RWPE2 (cell line): ENCODE results near the gene HNRNPD.

ENCODE experiments used
- ATAC-seq: fragments of 200-7000 bp; cut with Tn5 transposase; 3 replicates; pipeline ENCODE4 v1.9.1; 2021; ENCODE audit warnings: low read depth
- DNase-seq: peaks from one replicate; pipeline ENCODE4 v3.0.0-alpha.2; 2020; ENCODE audit warnings: low spot score
- H3K27ac ChIP-seq: fragments of 450-650 bp; 2 replicates; pipeline ENCODE4 v1.5.1; 2017; ENCODE audit warnings: mild to moderate bottlenecking; ENCODE audit not compliant: poor library complexity, severe bottlenecking
- H3K27me3 ChIP-seq: fragments of 250-450 bp; sonication (Bioruptor Pico); 2 replicates; pipeline ENCODE4 v1.5.1; 2021; ENCODE audit warnings: mild to moderate bottlenecking, moderate library complexity; ENCODE audit not compliant: insufficient read depth, poor library complexity, severe bottlenecking
- H3K36me3 ChIP-seq: fragments of 250-450 bp; sonication (Bioruptor Pico); 2 replicates; pipeline ENCODE4 v1.5.1; 2020; ENCODE audit warnings: low read depth, mild to moderate bottlenecking, moderate library complexity
- H3K4me1 ChIP-seq: fragments of 250-450 bp; sonication (Bioruptor Pico); 2 replicates; pipeline ENCODE4 v1.5.1; 2021; ENCODE audit warnings: mild to moderate bottlenecking, moderate library complexity; ENCODE audit not compliant: insufficient read depth, poor library complexity, severe bottlenecking
- H3K4me3 ChIP-seq: fragments of 250-450 bp; sonication (Bioruptor Pico); 2 replicates; pipeline ENCODE4 v1.5.1; 2021; ENCODE audit warnings: mild to moderate bottlenecking, moderate library complexity; ENCODE audit not compliant: severe bottlenecking
- H3K9me3 ChIP-seq: fragments of 250-450 bp; sonication (Bioruptor Pico); 2 replicates; pipeline ENCODE4 v1.5.1; 2021; ENCODE audit warnings: mild to moderate bottlenecking, moderate library complexity; ENCODE audit not compliant: severe bottlenecking
- CTCF ChIP-seq: fragments of 450-650 bp; IDR thresholded peaks from one replicate; pipeline ENCODE4 v1.5.1; 2017; ENCODE audit warnings: mild to moderate bottlenecking, moderate library complexity; ENCODE audit not compliant: poor library complexity, severe bottlenecking

Gene HNRNPD

GRCh38 chr4:82363896-82364487, 9.8 kb downstream of the HNRNPD start:
- no peak for ATAC-seq
- Histone ChIP-seq H3K27ac (no peak overlapping the region), H3K36me3 (peaks cover 94% of the 10 kb centered on the region), H3K4me3 (no peak overlapping the region), H3K9me3 (no peaks in the 10 kb centered on the region), H3K27me3 (no peaks in the 10 kb centered on the region), H3K4me1 (peaks cover 41% of the 10 kb centered on the region)
- no peak for TF ChIP-seq CTCF
- no peak for DNase-seq

- no peak for ATAC-seq
- peaks cover 94% of the 10 kb centered on the region for H3K36me3 ChIP-seq
Measured at GRCh38 chr4:82362565-82362964, 11.2 kb downstream of the HNRNPD start.

GRCh38 chr4:82360298-82361177, 13.3 kb downstream of the HNRNPD start:
- peak; percentile 74 for TF ChIP-seq CTCF
- Histone ChIP-seq H3K9me3 (no peaks in the 10 kb centered on the region), H3K4me3 (no peak overlapping the region), H3K27me3 (no peaks in the 10 kb centered on the region), H3K27ac (no peak overlapping the region), H3K36me3 (peaks cover 96% of the 10 kb centered on the region), H3K4me1 (peaks cover 16% of the 10 kb centered on the region)
- DNase-seq (no peak), ATAC-seq (peak; percentile 66)

More at GRCh38 chr4:82362565-82362964, 11.2 kb downstream of the HNRNPD start:
- Histone ChIP-seq H3K9me3 (no peaks in the 10 kb centered on the region), H3K27me3 (no peaks in the 10 kb centered on the region), H3K4me1 (peaks cover 27% of the 10 kb centered on the region), H3K27ac (no peak overlapping the region), H3K4me3 (no peak overlapping the region)
- no peak for DNase-seq
- no peak for TF ChIP-seq CTCF

- TF ChIP-seq CTCF: no peak
- Histone ChIP-seq H3K4me1 (peaks cover 5% of the 10 kb centered on the region), H3K27me3 (no peaks in the 10 kb centered on the region), H3K27ac (no peak overlapping the region), H3K4me3 (no peak overlapping the region), H3K36me3 (peaks cover 96% of the 10 kb centered on the region), H3K9me3 (no peaks in the 10 kb centered on the region)
- ATAC-seq (no peak), DNase-seq (no peak)
Measured at GRCh38 chr4:82358847-82359246, 14.9 kb downstream of the HNRNPD start.
